Muscle layer of colon (tissue), 2 donors: ENCODE measurements around the gene PAX3.

Experiments used
- H3K27ac ChIP-seq: one replicate; pipeline ENCODE4 v1.7.0; 2013; ENCODE audit warnings: low read depth, mild to moderate bottlenecking, low read length, moderate library complexity
- H3K27me3 ChIP-seq, 2 donors: one replicate each; pipeline ENCODE4 v1.7.0; 2013; ENCODE audit warnings: low read length in 2 of 2, mild to moderate bottlenecking in 2 of 2; ENCODE audit not compliant: insufficient read depth in 2 of 2, control insufficient read depth in 1 of 2
- H3K36me3 ChIP-seq: one replicate; pipeline ENCODE4 v1.7.0; 2013; ENCODE audit warnings: mild to moderate bottlenecking, low read length; ENCODE audit not compliant: insufficient read depth
- H3K4me1 ChIP-seq: one replicate; pipeline ENCODE4 v1.7.0; 2013; ENCODE audit warnings: mild to moderate bottlenecking, low read length; ENCODE audit not compliant: insufficient read depth
- H3K4me3 ChIP-seq, 2 donors: one replicate each; pipeline ENCODE4 v1.7.0; 2013; ENCODE audit warnings: low read length in 2 of 2, low read depth in 1 of 2, mild to moderate bottlenecking in 1 of 2, moderate library complexity in 1 of 2
- H3K9ac ChIP-seq: one replicate; pipeline ENCODE4 v1.7.0; 2013; ENCODE audit warnings: low read length
- H3K9me3 ChIP-seq: one replicate; pipeline ENCODE4 v1.7.0; 2013; ENCODE audit warnings: mild to moderate bottlenecking, low read length
- donor health status: abdominal sarcoma.
- donor health status: Adenocarcinoma of cecum.

Gene PAX3

GRCh38 chr2:222307978-222308730 is 9.4 kb upstream of the PAX3 start:
- H3K27me3 ChIP-seq, result peaks cover 100% of the 10 kb centered on the region in 2 donors
- H3K4me3 ChIP-seq, result no peak overlapping the region
- H3K36me3 ChIP-seq, result no peaks in the 10 kb centered on the region
- no peak overlapping the region for H3K9ac ChIP-seq
- peaks cover 4% of the 10 kb centered on the region for H3K9me3 ChIP-seq
- H3K4me1 ChIP-seq, result peaks cover 22% of the 10 kb centered on the region
- H3K27ac ChIP-seq, result no peak overlapping the region

- peaks cover 4% of the 10 kb centered on the region for H3K9me3 ChIP-seq
- no peak overlapping the region for H3K9ac ChIP-seq
- peaks cover 22% of the 10 kb centered on the region for H3K4me1 ChIP-seq
- H3K4me3 ChIP-seq, result no peak overlapping the region
- H3K27me3 ChIP-seq, result peaks cover 100% of the 10 kb centered on the region in 2 donors
- no peak overlapping the region for H3K27ac ChIP-seq
- H3K36me3 ChIP-seq, result no peaks in the 10 kb centered on the region
Observed at GRCh38 chr2:222307143-222307756, 8.5 kb upstream of the PAX3 start.

GRCh38 chr2:222306393-222307142 is 7.8 kb upstream of the PAX3 start:
- Histone ChIP-seq H3K9me3 (peaks cover 4% of the 10 kb centered on the region), H3K4me3 (peak overlapping the region; percentile 44 to 63), H3K4me1 (peaks cover 26% of the 10 kb centered on the region), H3K27me3 (peaks cover 100% of the 10 kb centered on the region in 2 donors), H3K36me3 (no peaks in the 10 kb centered on the region), H3K9ac (no peak overlapping the region), H3K27ac (no peak overlapping the region)

- Histone ChIP-seq H3K36me3 (no peaks in the 10 kb centered on the region), H3K27me3 (peaks cover 100% of the 10 kb centered on the region in 2 donors), H3K9ac (no peak overlapping the region), H3K27ac (no peak overlapping the region), H3K4me3 (peak overlapping the region; percentile 44 to 63), H3K9me3 (no peaks in the 10 kb centered on the region), H3K4me1 (peaks cover 34% of the 10 kb centered on the region)
Observed at GRCh38 chr2:222305516-222306392, 7.0 kb upstream of the PAX3 start.

- peak overlapping the region; percentile 44 to 63 for H3K4me3 ChIP-seq
- H3K4me1 ChIP-seq, result peaks cover 34% of the 10 kb centered on the region
- no peak overlapping the region for H3K27ac ChIP-seq
- no peak overlapping the region for H3K9ac ChIP-seq
- H3K27me3 ChIP-seq, result peaks cover 100% of the 10 kb centered on the region in 2 donors
- H3K36me3 ChIP-seq, result no peaks in the 10 kb centered on the region
- H3K9me3 ChIP-seq, result no peaks in the 10 kb centered on the region
Observed at GRCh38 chr2:222304737-222305515, 6.1 kb upstream of the PAX3 start.

- H3K4me3 ChIP-seq, result peak overlapping the region in 1 of 2 donors; percentile 63
- peaks cover 100% of the 10 kb centered on the region in 2 donors for H3K27me3 ChIP-seq
- no peaks in the 10 kb centered on the region for H3K9me3 ChIP-seq
- H3K27ac ChIP-seq, result no peak overlapping the region
- H3K36me3 ChIP-seq, result no peaks in the 10 kb centered on the region
- H3K4me1 ChIP-seq, result peaks cover 34% of the 10 kb centered on the region
- no peak overlapping the region for H3K9ac ChIP-seq
Observed at GRCh38 chr2:222303828-222304736, 5.3 kb upstream of the PAX3 start.

GRCh38 chr2:222303045-222303827 is 4.4 kb upstream of the PAX3 start:
- Histone ChIP-seq H3K27ac (no peak overlapping the region), H3K4me1 (peaks cover 34% of the 10 kb centered on the region), H3K9me3 (no peaks in the 10 kb centered on the region), H3K27me3 (peaks cover 100% of the 10 kb centered on the region in 2 donors), H3K36me3 (no peaks in the 10 kb centered on the region), H3K9ac (no peak overlapping the region), H3K4me3 (no peak overlapping the region)

GRCh38 chr2:222302178-222303018 is 3.6 kb upstream of the PAX3 start:
- Histone ChIP-seq H3K9ac (no peak overlapping the region), H3K27me3 (peaks cover 100% of the 10 kb centered on the region in 2 donors), H3K9me3 (no peaks in the 10 kb centered on the region), H3K27ac (no peak overlapping the region), H3K36me3 (no peaks in the 10 kb centered on the region), H3K4me1 (peaks cover 33% of the 10 kb centered on the region), H3K4me3 (no peak overlapping the region)

GRCh38 chr2:222301796-222302118 is 3.0 kb upstream of the PAX3 start:
- H3K27me3 ChIP-seq, result peaks cover 100% of the 10 kb centered on the region in 2 donors
- no peaks in the 10 kb centered on the region for H3K9me3 ChIP-seq
- no peak overlapping the region for H3K4me3 ChIP-seq
- H3K36me3 ChIP-seq, result no peaks in the 10 kb centered on the region
- peaks cover 27% of the 10 kb centered on the region for H3K4me1 ChIP-seq
- no peak overlapping the region for H3K27ac ChIP-seq
- no peak overlapping the region for H3K9ac ChIP-seq
